ENCODE data around the gene CATSPER4. TPM values are rescaled to one million over a fixed set of nuclear protein-coding genes. Genes with fewer than 3 reads are reported as not detected.

The CATSPER4 gene
- total and polyA plus RNA-seq, 2 donors (not counting 1 experiment from before 2014, with no cell fraction given) = not detected

DNA sequence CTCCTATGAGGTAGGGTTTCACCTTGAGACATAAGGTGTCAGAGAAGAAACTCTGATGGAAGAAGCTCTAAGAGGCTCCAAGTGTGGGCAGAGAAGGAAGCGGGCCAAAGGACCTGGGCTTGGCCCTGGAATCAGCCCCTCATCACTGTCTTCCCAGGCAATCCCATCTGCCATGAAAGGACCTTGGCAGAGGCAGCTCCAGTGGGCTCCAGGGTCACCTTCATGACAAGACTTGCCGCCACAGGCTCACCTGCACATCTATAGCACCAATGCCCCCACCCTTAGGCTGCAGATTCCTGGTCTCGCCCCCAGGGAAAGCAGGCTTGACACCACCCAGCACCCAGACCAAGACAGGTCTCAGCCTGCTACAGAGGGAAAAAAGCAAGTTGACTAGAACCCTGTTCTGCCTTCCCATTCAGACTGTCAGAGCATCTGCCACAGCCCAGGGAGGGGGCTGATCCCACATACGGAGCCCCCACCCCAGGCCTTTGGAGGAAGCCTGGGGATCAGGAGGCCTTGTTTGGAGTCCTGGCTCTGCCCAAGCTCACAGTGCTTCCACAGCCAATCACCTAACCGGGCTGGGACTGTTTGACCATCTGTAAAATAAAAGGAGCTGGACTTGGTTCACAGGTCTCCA is 32.0 kb upstream of the CATSPER4 start:
- no peaks in the 10 kb centered on the region for H3K79me2 ChIP-seq (ENCODE audit: control insufficient read depth, insufficient read depth, low read length)

More for the DNA sequence above, 32.0 kb upstream of the CATSPER4 start:
- POLR2A ChIA-PET = interaction anchor here (0.6 kb wide), 1 partner anchor 759 kb away, joined by 4 read pairs; no protein-coding TSS in a partner anchor
- intact Hi-C loops (cut with micrococcal nuclease) = no loop called here
- CTCF ChIA-PET = interaction anchor here (0.6 kb wide), 1 partner anchor 13 kb away, joined by 3 read pairs; no protein-coding TSS in a partner anchor
- Mint-ChIP-seq H3K27me3 (peaks cover 49% of the 10 kb centered on the region), H3K27ac (no peak overlapping the region), H3K4me3 (no peak overlapping the region), H3K9me3 (ENCODE audit: insufficient read depth) (no peaks in the 10 kb centered on the region), H3K4me1 (peaks cover 6% of the 10 kb centered on the region)
- H3K27ac ChIP-seq (ENCODE audit: low read length in 2 of 2) = no peak overlapping the region
- peaks cover 0 to 3% (median 0%) of the 10 kb centered on the region in 3 donors for H3K9me3 ChIP-seq (ENCODE audit: control extremely low read depth in 1 of 3, control insufficient read depth in 2 of 3, insufficient read depth in 1 of 3, low read length in 2 of 3)
- H3K36me3 ChIP-seq (replicated peaks in 1 of 2; ENCODE audit: control extremely low read depth in 1 of 2, control insufficient read depth in 1 of 2, extremely low read depth in 1 of 2, insufficient read depth in 2 of 2, low read length in 1 of 2) = no peaks in the 10 kb centered on the region
- no peak overlapping the region for H3K4me2 ChIP-seq (replicated peaks; ENCODE audit: low read depth, low read length, poor library complexity, severe bottlenecking)
- TF ChIP-seq CTCF (IDR thresholded peaks at IDR 0.05) = no peak
- no peak for TF ChIP-seq EZH2 (IDR thresholded peaks at IDR 0.05; ENCODE audit: borderline replicate concordance, insufficient read depth, low read depth, low read length, poor library complexity, severe bottlenecking)
- H2AFZ ChIP-seq (ENCODE audit: insufficient read depth, low read depth, low read length, poor library complexity, severe bottlenecking) = no peak overlapping the region
- ATAC-seq (ENCODE audit: low read depth) = no peak
- no peak overlapping the region for H3K9ac ChIP-seq (ENCODE audit: low read length)
- no peak overlapping the region for H3K4me3 ChIP-seq (ENCODE audit: control extremely low read depth in 1 of 5, extremely low read depth in 1 of 5, insufficient read depth in 1 of 5, low read depth in 2 of 5, low read length in 4 of 5)
- no peak for DNase-seq
- H4K20me1 ChIP-seq (ENCODE audit: control insufficient read depth, insufficient read depth, low read length, poor library complexity, severe bottlenecking) = no peaks in the 10 kb centered on the region
- H3K27me3 ChIP-seq (replicated peaks in 1 of 4; ENCODE audit: control extremely low read depth in 1 of 4, control insufficient read depth in 3 of 4, insufficient read depth in 4 of 4, low read length in 3 of 4) = peaks cover 0 to 68% (median 23%) of the 10 kb centered on the region in 4 experiments
- peaks cover 19 to 22% of the 10 kb centered on the region in 2 donors for H3K4me1 ChIP-seq (ENCODE audit: control insufficient read depth in 2 of 2, insufficient read depth in 2 of 2, low read length in 2 of 2)
- WGBS (ENCODE audit: insufficient coverage) = 100% methylated on average over 4 of the region's 5 CpGs

All from B cell (primary cell).